ENCODE data around the gene CCDC43.
A peak's percentile ranks its signal among the peaks of the same experiment; 100 is the strongest.
"Not testable (repeated sequence)": the region's sequence is repeated elsewhere in the genome, so short reads cannot be mapped to it uniquely, and the experiment has no call there.

Gene CCDC43, protein sequence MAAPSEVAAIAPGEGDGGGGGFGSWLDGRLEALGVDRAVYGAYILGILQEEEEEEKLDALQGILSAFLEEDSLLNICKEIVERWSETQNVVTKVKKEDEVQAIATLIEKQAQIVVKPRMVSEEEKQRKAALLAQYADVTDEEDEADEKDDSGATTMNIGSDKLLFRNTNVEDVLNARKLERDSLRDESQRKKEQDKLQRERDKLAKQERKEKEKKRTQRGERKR

DNA sequence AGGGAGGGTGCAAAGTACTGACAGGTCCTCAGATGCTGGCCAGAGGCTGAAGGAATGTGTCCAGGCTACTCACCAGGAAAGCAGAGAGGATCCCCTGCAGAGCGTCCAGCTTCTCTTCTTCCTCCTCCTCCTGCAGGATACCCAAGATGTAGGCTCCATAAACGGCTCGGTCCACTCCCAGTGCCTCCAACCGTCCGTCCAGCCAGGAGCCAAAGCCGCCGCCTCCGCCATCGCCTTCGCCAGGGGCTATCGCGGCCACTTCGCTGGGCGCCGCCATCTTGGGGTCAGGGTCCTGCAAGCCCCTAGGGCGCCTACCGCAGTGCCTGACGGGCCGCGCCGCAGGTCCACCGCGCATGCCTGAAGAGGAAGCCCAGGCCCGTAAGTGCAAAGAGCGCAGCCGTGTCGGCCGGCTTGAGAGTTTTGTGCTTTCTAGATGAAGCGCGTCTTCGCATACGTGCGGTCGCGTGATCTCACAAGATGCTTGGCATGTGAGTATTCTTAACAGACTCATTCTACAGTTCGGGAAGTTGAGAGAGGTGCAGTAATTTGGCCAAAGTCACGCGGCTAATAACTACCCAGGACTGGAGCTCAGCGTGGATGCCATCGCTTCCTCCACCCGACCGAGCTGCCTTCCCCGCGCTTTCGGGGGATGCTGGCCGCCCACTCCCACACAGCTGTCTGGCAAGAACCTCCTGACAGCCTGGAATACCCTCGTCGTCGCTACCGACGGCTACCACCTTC is at the start of gene CCDC43:
CCDC43 (minus strand) TSS at position 300 of the 741 bp plus-strand sequence; CDS start at position 277, 23 bp downstream.
- DNase-seq: peak; percentile 78

DNA sequence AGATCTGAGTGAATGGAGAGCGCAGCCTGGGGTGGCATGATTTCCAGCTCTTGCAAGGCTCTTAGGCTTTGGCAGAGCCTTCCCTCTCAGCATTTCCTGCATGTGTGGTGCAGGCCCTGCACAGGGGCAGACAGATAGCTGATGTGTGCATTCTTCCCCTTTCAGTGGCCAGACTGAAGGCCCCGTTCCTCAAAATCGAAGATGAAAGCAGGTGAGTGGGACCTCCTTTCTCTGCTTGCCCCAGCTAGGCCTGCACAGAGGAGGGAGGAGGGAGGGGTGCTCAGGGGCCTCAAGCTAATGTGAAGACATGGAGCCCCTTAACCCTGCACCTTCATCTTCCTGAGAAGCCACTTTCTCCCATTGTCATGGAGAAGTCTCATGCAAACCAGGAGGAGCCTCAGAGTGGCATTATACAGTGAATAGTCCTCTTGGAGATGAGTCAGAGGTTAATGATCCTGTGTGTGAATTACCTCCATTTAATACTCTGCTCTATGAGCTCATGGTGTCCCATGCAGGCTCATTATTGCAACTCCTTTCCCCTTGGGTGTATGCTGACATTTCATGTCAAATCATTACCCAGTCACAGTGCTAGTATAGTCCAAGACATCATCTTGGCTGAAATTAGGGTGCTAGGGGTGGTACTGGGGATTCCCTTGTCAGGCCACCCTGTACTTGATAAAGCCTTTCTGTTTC is 48.8 kb upstream of the CCDC43 start:
- no peak for DNase-seq

DNA sequence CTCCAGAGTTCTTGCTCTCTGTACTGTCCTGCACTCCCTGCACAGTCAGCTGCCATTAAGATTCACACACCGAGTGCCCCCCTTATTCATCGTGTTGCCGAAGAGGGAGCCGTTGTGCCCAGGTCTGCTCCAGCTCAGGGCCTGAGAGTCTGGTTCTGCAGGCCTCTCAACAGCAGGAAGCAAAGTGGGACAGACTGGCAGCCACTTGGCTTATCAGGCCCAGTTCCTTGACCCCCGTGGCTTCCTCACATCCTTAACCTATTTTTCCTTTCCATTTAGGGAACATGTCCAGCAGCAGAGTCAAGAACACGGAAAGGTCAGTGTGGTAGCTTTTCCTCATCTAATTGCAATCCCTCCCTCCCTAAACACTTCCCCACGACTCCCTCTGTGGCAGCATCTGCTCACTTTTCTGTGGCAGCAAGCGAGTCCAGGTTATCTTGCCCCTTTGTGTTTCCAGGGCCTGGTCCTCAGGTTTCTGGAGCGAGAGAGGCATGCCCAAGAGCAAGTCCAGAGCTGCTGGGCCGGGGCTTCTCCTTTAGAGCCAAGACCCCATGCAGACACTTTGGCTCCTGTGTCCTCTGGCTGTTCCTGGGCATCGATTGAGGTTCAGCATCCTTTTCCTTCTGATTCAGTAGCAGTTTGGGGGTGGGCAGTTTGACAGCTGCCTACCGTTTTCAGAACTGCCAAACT is 47.1 kb upstream of the CCDC43 start:
- no peak for DNase-seq

DNA sequence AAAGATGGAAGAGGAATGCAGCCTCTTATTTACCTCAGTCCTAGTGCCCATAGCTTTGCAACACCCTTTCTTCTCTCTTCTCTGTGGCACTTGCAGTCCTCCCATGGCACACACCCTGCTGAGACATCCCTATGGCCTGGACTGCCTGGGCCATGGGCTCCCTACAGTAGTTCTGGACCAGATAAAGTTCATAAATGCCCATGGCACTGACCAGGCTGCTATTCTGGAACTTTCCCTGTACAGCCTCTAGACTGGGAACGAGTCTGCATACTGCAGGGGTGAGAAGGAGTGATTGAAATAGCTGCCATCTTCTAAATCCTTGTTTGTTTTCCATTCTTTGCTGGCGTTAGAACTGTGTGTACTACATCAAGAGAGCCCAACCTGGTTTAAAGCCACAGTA is 44.7 kb upstream of the CCDC43 start:
- no peak for DNase-seq

DNA sequence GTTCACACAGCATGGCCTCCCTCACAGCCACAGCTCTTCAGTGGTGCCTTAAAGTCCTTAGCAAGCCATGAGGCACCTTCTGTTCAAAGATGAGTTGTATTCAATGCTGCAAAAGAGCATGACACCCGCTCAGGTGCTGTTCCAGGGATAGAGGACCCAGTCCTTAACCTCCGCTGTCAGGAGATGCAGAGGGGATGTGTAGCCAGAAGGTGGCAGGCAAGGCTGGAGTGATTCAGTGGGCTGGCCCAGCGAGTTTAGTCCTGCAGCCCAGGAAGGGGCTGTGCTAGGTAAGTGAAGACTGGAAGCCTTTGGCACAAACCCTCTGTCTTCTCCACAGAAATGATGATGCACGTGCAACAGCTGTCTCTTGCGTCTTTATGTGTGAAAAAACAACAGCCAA is 44.2 kb upstream of the CCDC43 start:
- DNase-seq: no peak

DNA sequence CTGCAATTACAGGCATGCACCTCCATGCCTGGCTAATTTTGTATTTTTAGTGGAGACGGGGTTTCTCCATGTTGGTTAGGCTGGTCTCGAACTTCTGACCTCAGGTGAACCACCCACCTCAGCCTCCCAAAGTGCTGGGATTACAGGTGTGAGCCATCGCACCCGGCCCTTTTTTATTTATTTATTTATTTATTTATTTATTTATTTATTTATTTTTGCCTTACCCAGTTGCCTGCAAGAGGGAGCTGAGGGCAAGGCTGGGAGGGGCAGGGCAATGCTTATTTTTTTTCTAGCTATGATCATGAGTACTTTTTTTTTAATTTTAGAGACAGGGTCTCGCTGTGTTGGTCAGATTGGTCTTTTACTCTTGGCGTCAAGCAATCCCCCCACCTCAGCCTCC is 36.5 kb upstream of the CCDC43 start:
- not testable (repeated sequence) for DNase-seq

DNA sequence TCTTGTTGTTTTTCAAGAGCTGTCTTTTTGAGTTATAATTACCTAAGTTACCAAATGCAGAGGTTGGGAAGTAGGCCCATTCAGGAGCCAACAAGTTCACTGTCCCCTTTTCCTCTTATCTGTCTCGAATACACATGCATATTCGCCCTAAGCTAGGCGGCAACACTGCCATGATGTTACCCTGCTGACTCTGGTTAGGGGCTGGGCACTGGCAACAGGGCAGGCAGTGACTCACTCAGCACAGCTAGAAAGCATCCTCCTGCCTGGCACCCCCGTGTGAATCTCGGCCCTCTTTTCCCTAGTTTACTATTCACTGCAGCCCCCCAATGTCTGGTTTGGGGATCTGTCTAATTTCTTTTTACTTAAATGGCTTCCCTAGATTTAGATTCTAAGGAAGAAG is 32.7 kb upstream of the CCDC43 start:
- no peak for DNase-seq

DNA sequence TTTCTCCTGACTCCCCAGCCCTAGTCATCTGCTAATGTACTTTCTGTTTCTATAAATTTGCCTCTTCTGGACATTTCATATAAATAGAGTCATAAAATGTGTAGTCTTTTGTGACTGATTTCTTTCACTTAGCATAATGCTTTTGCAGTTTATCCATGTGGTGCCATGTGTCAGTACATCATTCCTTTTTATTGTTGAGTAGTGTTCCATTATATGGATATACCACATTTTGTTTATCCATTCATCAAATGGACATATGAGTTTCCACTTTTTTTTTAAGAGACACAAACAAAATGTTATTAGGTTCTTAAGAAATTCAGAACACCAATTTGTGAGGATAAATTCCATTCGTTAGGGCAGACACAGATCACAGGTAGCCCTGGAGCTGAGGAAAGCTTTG is 29.9 kb upstream of the CCDC43 start:
- DNase-seq: no peak

DNA sequence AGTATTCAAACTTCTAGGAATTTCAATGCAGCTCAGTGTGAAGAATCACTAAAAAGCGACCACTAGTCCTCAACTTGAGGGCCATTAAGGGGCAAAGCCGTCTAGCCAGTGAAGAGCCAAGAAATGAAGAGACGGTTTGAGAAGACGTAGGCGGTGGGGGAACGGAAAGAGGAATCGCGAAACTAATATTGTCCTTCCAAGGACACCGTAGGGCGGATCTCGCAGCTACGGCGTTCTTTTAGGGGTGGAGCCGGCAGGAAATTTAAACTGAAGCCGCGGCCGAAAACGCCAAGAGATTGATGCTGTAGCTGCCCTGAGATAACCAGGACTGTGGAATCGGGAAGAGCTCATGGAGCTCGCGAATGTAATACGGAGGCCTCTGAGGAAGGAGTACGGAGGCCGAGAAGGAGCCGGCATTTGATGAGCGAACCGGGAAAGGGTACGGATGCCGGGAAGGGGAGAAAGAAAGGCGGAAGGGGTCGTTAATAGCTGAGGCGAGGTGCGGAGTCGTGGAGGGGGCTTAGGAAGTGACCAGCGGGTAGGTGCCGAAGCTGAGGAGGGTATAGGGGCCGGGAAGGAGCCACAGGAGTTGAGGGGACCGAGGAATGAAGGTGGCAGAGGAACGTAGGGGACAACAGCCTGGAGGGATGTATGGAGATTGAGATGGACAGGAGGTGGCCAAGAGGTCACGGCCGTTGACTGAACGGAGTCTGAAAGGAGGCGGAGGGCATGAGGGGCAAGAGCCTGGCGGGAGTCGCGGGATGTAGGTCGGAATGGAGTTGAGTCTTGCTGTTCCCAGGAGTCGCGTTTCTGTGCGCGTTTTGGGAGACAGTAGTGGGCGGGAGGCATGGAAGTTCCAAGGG is 19.1 kb upstream of the CCDC43 start, which contains the start of gene DBF4B:
DBF4B (plus strand) TSS at position 265 of the 863 bp plus-strand sequence; CDS start at position 421, 156 bp downstream.
- DNase-seq: peak; percentile 61

DNA sequence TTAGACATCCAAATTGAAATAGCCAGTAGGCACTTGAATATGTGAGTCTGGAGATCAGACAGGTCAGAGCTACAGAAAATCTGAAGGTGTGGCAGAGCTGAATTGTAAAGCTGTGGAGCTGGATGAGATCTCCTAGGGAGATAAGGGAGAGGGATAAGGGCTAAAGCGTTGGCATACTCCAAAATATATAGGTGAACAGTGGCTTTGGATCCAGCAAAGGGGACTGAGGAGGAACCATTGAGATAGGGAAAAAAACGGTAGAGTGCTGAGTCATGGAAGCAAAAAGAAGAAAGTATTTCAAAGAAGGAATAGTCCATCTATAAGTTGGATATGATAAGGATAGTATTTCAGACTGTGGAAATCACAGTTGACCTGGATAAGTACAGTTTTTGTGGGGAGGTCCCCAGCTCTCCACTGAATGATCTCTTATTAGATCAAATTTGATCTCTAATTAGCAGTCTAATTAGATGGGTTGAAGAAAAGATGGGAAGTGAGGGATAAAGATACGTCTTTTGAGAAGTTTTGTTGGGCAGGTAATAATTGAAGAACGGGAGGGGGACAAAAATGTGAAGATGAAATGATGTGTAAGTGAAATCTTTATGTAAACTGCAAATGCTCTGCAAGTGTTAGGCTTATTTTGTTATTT is 18.3 kb upstream of the CCDC43 start:
- DNase-seq: no peak

DNA sequence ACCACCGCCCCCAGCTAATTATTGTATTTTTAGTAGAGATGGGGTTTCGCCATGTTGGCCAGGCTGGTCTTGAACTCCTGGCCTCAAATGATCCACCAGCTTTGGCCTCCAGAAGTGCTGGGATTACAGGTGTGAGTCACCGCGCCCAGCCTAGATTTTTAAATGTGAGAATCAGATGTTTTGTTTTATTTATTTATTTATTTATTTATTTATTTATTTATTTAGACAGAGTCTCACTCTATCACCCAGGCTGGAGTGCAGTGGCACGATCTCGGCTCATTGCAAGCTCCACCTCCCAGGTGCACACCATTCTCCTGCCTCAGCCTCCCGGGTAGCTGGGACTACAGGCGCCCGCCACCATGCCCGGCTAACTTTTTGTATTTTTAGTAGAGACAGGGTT is 10.7 kb upstream of the CCDC43 start:
- not testable (repeated sequence) for DNase-seq

DNA sequence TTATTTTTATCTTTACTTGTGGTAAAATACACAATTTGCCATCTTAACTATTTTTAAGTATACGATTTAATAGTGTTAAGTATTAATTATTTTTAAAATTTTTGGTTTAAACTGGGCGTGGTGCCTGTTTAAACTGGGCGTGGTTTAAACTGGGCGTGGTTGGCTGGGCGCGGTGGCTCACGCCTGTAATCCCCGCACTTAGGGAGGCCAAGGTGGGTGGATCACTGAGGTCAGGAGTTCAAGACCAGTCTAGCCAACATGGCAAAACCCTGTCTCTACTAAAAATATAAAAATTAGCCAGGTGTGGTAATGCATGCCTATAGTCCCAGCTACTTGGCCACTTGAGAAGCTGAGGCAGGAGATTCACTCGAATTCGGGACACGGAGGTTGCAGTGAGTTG is 4.0 kb upstream of the CCDC43 start:
- DNase-seq: no peak

DNA sequence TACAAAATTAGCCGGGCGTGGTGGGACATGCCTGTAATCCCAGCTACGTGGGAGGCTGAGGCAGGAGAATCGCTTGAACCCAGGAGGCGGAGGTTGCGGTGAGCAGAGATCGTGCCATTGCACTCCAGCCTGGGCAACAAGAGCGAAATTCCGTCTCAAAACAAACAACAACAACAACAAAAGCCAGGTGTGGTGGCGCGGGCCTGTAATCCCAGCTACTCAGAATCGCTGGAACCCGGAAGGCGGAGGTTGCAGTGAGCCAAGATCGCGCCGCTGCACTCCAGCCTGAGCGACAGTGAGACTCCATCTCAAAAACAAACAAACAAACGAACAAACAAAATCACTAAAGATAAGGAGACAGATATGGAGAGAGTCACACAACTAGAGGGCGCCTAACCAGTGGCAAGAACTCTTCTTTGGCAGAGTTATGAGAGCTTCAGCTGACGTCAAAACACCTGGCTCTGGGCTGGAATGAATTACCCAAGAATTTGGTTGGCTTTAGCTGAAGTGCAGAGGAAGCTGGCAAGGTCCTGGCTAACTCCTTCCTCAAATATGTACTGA is 1.2 kb upstream of the CCDC43 start:
- DNase-seq: peak; percentile 82

DNA sequence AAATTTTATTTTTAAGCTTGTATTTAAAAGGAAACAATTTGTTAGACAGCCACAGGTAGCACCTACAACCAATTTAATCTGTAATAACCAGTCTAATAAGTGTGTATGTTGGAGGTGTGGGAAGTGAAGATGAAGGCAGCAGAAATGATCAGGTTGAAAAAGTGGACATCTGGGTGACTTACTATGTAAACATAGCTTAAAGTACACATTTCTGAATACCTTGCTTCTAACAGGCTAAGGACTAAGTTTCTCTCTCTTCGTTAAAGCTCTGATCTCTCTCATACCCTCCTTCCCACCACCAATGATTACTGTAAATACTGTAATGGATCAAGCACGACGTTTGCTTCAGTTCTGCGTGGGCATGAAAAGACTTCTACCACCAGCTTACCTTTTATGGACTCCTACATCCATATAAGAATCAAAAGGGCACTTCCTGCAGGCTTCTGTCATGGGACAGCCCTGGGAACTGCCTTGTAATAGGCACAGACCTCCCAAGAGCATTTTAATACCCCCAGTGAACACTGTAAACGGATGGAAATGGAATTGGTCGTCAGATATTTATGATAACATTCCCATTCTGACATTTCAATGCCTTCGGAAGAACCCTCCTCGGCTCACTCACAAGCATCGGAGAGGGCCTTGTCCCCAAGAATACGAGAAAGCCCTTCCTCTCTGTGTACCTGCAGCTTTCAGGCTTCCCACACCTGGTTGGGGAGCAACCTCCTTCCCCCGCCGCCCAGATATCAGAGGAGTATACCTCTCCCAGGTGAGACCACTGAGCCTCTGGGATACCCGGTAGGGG is 700 bp downstream of the CCDC43 start:
- no peak for DNase-seq

DNA sequence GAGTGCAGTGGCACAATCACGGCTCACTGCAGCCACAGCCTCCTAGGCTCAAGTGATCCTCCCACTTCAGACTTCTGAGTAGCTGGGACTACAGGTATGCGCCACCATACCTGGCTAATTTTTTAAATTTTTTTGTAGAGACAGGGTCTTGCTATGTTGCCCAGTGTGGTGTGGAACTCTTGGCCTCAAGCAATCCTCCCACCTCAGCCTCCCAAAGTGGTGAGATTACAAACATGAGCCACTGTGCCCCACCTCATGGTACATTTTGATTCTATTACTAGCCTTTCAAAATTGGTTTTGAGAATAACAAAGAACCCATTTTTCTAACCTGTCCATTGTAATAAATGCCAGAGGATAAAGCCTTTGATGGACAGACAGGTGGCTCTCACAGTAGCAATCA is 1.4 kb downstream of the CCDC43 start:
- DNase-seq: no peak

DNA sequence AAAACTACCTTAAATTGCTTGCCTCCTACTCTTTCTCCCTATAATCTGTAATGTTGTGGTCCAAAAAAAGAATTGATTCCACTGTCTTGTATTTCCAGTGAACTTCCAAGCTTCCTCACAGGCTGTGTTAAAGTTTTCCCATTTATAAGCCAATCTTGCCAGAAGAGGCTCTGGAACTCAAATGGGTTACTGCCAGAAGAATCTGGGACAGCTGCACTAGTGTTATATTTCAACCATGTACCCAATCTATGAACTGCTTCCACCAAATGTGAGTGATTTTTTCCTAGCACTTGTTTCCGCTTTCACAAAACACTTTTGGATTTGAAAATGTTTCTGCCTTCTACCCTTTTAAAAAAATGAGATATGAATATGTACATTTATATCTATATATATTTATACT is 1.8 kb downstream of the CCDC43 start:
- DNase-seq: no peak

DNA sequence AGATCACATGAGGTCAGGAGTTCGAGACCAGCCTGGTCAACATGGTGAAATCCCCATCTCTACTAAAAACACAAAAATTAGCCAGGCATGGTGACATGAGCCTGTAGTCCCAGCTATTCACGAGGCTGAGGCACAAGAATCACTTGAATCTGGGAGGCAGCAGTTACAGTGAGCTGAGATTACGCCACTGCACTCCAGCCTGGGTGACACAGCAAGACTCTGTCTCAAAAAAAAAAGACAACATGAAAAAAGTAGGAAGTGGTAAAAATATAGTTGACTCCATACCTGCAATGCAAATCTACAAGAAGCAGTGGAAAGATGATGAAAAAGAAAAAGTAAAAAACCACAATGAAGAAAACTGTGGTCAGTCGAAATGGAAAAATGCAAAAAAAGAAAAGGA is 6.3 kb downstream of the CCDC43 start:
- peak; percentile 86 for DNase-seq

DNA sequence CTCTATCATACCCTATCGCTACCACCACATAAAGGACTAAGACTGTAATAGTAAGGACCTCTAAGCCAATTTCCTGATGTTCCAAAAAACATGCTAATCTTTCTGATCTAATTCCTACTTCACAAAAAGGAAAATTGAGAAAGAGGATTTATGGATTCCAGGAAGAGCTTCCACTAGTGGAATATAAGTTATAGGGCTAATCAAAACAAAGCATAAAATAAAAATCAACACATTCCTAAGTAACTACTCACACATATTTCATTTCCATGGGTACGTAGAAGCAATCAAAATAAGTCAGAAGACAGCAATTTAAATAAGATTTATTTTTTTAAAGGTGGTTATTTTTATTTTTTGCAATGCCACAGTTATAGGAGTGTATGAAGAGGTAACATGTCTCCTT is 12.4 kb downstream of the CCDC43 start:
- DNase-seq: no peak

DNA sequence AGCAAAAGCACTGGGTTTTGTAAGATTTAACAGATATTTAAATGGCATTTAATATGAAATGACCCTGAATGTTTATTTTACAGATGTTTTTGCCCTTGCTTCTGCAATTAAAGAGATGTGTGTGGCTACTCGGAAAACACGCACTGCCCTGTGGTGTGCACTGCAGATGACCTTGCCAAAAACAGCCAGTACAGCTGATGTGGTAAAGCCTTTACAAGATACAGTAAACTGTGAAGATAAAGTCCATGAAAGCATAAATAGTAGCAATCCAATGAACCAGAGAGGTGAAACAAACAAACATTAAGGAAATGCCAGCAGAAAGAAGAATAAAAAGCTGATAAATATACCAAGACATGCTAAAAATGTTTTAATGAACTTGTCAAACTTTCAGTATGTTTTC is 15.7 kb downstream of the CCDC43 start:
- DNase-seq: no peak

DNA sequence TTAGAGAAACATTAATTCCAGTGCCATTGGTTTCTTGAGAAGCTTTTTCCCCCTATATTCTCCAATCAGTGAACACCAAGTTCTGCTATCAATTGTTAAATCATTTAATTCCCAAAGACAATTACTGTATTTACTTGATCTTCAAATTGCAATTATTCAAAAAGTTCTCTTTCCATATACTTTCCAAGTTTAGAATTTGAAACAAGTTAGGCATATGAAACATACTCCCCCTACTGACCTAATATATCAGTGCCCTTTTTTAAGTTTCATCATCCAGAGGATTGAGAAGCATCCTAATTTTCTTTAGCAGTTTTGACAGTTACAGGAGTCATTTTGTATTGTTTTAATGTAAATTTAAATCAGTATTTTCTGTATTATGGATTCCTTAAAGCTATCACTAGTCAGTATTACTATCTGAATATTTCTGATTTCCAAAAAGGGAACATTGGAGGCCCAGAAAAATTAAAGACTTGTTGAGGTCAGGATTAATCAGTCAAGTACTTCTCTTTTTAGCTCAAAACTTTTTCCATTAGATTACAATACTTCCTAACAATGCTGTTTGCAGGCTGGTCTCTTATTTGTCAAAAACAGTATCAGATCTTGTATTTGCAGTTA is 17.0 kb downstream of the CCDC43 start:
- no peak for DNase-seq

All from GF-D8 (cell line).